CD4-positive, alpha-beta memory T cell (primary cell): ENCODE measurements around the gene CRADD. TPM values are rescaled to one million over a fixed set of nuclear protein-coding genes. Genes with fewer than 3 reads are reported as not detected.

Source experiments
- CTCF ChIA-PET: fragments of 350-600 bp; sonication (Branson Sonifier 250); formaldehyde crosslinking; loops from one replicate; lab custom pipeline; 2021; ENCODE audit warnings: inconsistent platforms; ENCODE audit not compliant: partially characterized antibody; lab: Charles Lee
- POLR2A ChIA-PET: fragments of 350-600 bp; sonication (Branson Sonifier 250); formaldehyde crosslinking; loops from one replicate; lab custom pipeline; 2021; ENCODE audit not compliant: partially characterized antibody; lab: Charles Lee
- DNase-seq, 5 donors: peaks; one replicate each; pipeline versions ENCODE4 v3.0.0 to v3.0.0-alpha.2; 2020 to 2022; ENCODE audit warnings: mixed read lengths in 1 of 5
- H3K27ac ChIP-seq: one replicate; pipeline ENCODE4 v1.7.0; 2013; ENCODE audit warnings: low read depth, low read length
- H3K27me3 ChIP-seq: 2 replicates; pipeline ENCODE4 v1.7.0; 2013; ENCODE audit warnings: mild to moderate bottlenecking, low read length, moderate library complexity; ENCODE audit not compliant: insufficient read depth
- H3K36me3 ChIP-seq: 2 replicates; pipeline ENCODE4 v1.7.0; 2013; ENCODE audit warnings: mild to moderate bottlenecking, low read length, moderate library complexity; ENCODE audit not compliant: insufficient read depth
- H3K4me1 ChIP-seq: 2 replicates; pipeline ENCODE4 v1.7.0; 2013; ENCODE audit warnings: mild to moderate bottlenecking, low read length, moderate library complexity; ENCODE audit not compliant: insufficient read depth
- H3K4me3 ChIP-seq, 2 donors: one replicate each; pipeline ENCODE4 v1.7.0; 2013; ENCODE audit warnings: low read length in 2 of 2, mild to moderate bottlenecking in 1 of 2
- H3K9me3 ChIP-seq, 2 donors: one replicate each; pipeline ENCODE4 v1.7.0; 2013; ENCODE audit warnings: low read length in 2 of 2, control low read depth in 1 of 2; ENCODE audit not compliant: control insufficient read depth in 1 of 2
- H3K27ac Mint-ChIP-seq, 7 donors: one replicate each; pipeline ENCODE4 v1.8.0; 2020 to 2021; ENCODE audit warnings: mixed read lengths in 7 of 7, mild to moderate bottlenecking in 6 of 7, inconsistent platforms in 3 of 7, moderate library complexity in 3 of 7
- H3K27me3 Mint-ChIP-seq, 2 donors: one replicate each; pipeline ENCODE4 v1.8.0; 2020 to 2021; ENCODE audit warnings: mixed read lengths in 2 of 2
- H3K36me3 Mint-ChIP-seq, 2 donors: one replicate each; pipeline ENCODE4 v1.8.0; 2020 to 2021; ENCODE audit warnings: mixed read lengths in 2 of 2, inconsistent platforms in 1 of 2, mild to moderate bottlenecking in 1 of 2
- H3K4me1 Mint-ChIP-seq, 4 donors: one replicate each; pipeline ENCODE4 v1.8.0; 2020 to 2021; ENCODE audit warnings: mixed read lengths in 4 of 4, mild to moderate bottlenecking in 1 of 4
- H3K4me3 Mint-ChIP-seq, 8 donors: one replicate each; pipeline ENCODE4 v1.8.0; 2020 to 2021; ENCODE audit warnings: mixed read lengths in 8 of 8, mild to moderate bottlenecking in 7 of 8, moderate library complexity in 6 of 8, inconsistent platforms in 3 of 8
- H3K9me3 Mint-ChIP-seq, 8 donors: one replicate each; pipeline ENCODE4 v1.8.0; 2020 to 2021; ENCODE audit warnings: mixed read lengths in 8 of 8, mild to moderate bottlenecking in 5 of 8, inconsistent platforms in 3 of 8, moderate library complexity in 1 of 8
- intact Hi-C: fragments of 100-400 bp; cut with micrococcal nuclease; formaldehyde crosslinking; loops from one replicate; pipeline ENCODE4 v1.15.1; 2023
- polyA plus RNA-seq, 2 donors: library from polyadenylated mRNA; unstranded; fragments of 300-500 nt; fragmentation: Illumina TruSeq; gene quantifications; one replicate each; pipeline ENCODE4 v1.2.3, GENCODE V29; 2021
- total RNA-seq, 2 experiments: library from RNA; stranded (reverse); gene quantifications; one replicate each; pipeline ENCODE4 v1.2.3, GENCODE V29; 2021

Gene CRADD
- total and polyA plus RNA-seq, 4 experiments from 2014 or later: 13.3 to 18.3 (median 15.9) TPM

GRCh38 chr12:93669452-93669851, 7.7 kb upstream of the CRADD start:
- CTCF ChIA-PET: no interaction called here
- no peak overlapping the region for H3K4me3 Mint-ChIP-seq
- POLR2A ChIA-PET: no interaction called here
- H3K4me3 ChIP-seq: no peak overlapping the region
- no peaks in the 10 kb centered on the region for H3K36me3 ChIP-seq
- DNase-seq: no peak
- H3K9me3 ChIP-seq: no peaks in the 10 kb centered on the region
- H3K4me1 Mint-ChIP-seq: no peaks in the 10 kb centered on the region
- H3K4me1 ChIP-seq: no peaks in the 10 kb centered on the region
- H3K27me3 Mint-ChIP-seq: peaks cover 11% of the 10 kb centered on the region in 2 donors
- H3K27ac ChIP-seq: no peak overlapping the region
- no peaks in the 10 kb centered on the region for H3K27me3 ChIP-seq
- no peak overlapping the region for H3K27ac Mint-ChIP-seq
- intact Hi-C loops: no loop called here
- H3K9me3 Mint-ChIP-seq: peaks cover 0 to 6% (median 2%) of the 10 kb centered on the region in 8 donors
- H3K36me3 Mint-ChIP-seq: no peaks in the 10 kb centered on the region

- H3K27me3 ChIP-seq: no peaks in the 10 kb centered on the region
- H3K4me1 ChIP-seq: no peaks in the 10 kb centered on the region
- no peaks in the 10 kb centered on the region for H3K9me3 ChIP-seq
- Mint-ChIP-seq H3K4me1 (no peaks in the 10 kb centered on the region), H3K36me3 (no peaks in the 10 kb centered on the region), H3K27me3 (peaks cover 11 to 12% of the 10 kb centered on the region in 2 donors), H3K9me3 (peaks cover 0 to 6% (median 2%) of the 10 kb centered on the region in 8 donors), H3K4me3 (no peak overlapping the region), H3K27ac (no peak overlapping the region)
- no peak overlapping the region for H3K4me3 ChIP-seq
- intact Hi-C loops: no loop called here
- ChIA-PET CTCF (no interaction called here), POLR2A (no interaction called here)
- DNase-seq: no peak
- no peaks in the 10 kb centered on the region for H3K36me3 ChIP-seq
- H3K27ac ChIP-seq: no peak overlapping the region
Observed at GRCh38 chr12:93670104-93670503, 7.1 kb upstream of the CRADD start.

GRCh38 chr12:93671044-93671443, 6.1 kb upstream of the CRADD start:
- Histone ChIP-seq H3K36me3 (no peaks in the 10 kb centered on the region), H3K27me3 (no peaks in the 10 kb centered on the region), H3K4me3 (no peak overlapping the region), H3K27ac (no peak overlapping the region), H3K9me3 (no peaks in the 10 kb centered on the region), H3K4me1 (no peaks in the 10 kb centered on the region)
- intact Hi-C loops: no loop called here
- Mint-ChIP-seq H3K36me3 (no peaks in the 10 kb centered on the region), H3K9me3 (peaks cover 0 to 6% (median 2%) of the 10 kb centered on the region in 8 donors), H3K27ac (no peak overlapping the region), H3K4me3 (no peak overlapping the region), H3K4me1 (no peaks in the 10 kb centered on the region), H3K27me3 (peaks cover 11 to 14% of the 10 kb centered on the region in 2 donors)
- DNase-seq: no peak
- POLR2A ChIA-PET: no interaction called here
- CTCF ChIA-PET: interaction anchor here (0.6 kb wide), 1 partner anchor 13 kb away, joined by 3 read pairs; no protein-coding TSS in a partner anchor

GRCh38 chr12:93673084-93673483, 4.1 kb upstream of the CRADD start:
- H3K9me3 ChIP-seq: no peaks in the 10 kb centered on the region
- ChIA-PET POLR2A (no interaction called here), CTCF (no interaction called here)
- DNase-seq: no peak
- H3K4me3 Mint-ChIP-seq: no peak overlapping the region
- peaks cover 0 to 6% (median 2%) of the 10 kb centered on the region in 8 donors for H3K9me3 Mint-ChIP-seq
- intact Hi-C loops: no loop called here
- peaks cover 10% of the 10 kb centered on the region for H3K4me1 ChIP-seq
- peaks cover 6 to 17% (median 13%) of the 10 kb centered on the region in 4 donors for H3K4me1 Mint-ChIP-seq
- no peak overlapping the region for H3K4me3 ChIP-seq
- H3K27me3 ChIP-seq: no peaks in the 10 kb centered on the region
- H3K36me3 Mint-ChIP-seq: peaks cover 0 to 13% of the 10 kb centered on the region in 2 donors
- H3K36me3 ChIP-seq: no peaks in the 10 kb centered on the region
- no peak overlapping the region for H3K27ac ChIP-seq
- H3K27ac Mint-ChIP-seq: no peak overlapping the region
- peaks cover 11 to 14% of the 10 kb centered on the region in 2 donors for H3K27me3 Mint-ChIP-seq

- H3K27ac ChIP-seq: no peak overlapping the region
- no peak for DNase-seq
- no peak overlapping the region for H3K4me3 ChIP-seq
- H3K9me3 Mint-ChIP-seq: peaks cover 0 to 2% (median 0%) of the 10 kb centered on the region in 8 donors
- H3K36me3 ChIP-seq: no peaks in the 10 kb centered on the region
- peaks cover 11 to 14% of the 10 kb centered on the region in 2 donors for H3K27me3 Mint-ChIP-seq
- ChIA-PET POLR2A (no interaction called here), CTCF (no interaction called here)
- no peak overlapping the region for H3K4me3 Mint-ChIP-seq
- H3K36me3 Mint-ChIP-seq: peaks cover 9 to 15% of the 10 kb centered on the region in 2 donors
- peaks cover 19% of the 10 kb centered on the region for H3K4me1 ChIP-seq
- H3K27me3 ChIP-seq: no peaks in the 10 kb centered on the region
- H3K27ac Mint-ChIP-seq: no peak overlapping the region
- H3K4me1 Mint-ChIP-seq: peaks cover 15 to 30% (median 23%) of the 10 kb centered on the region in 4 donors
- no peaks in the 10 kb centered on the region for H3K9me3 ChIP-seq
- intact Hi-C loops: no loop called here
Observed at GRCh38 chr12:93674386-93674785, 2.8 kb upstream of the CRADD start.

- peak overlapping the region; percentile 37 to 73 for H3K4me3 ChIP-seq
- H3K36me3 ChIP-seq: no peaks in the 10 kb centered on the region
- Mint-ChIP-seq H3K4me1 (peaks cover 18 to 36% (median 27%) of the 10 kb centered on the region in 4 donors), H3K36me3 (peaks cover 18 to 20% of the 10 kb centered on the region in 2 donors), H3K27me3 (peaks cover 11 to 14% of the 10 kb centered on the region in 2 donors), H3K27ac (peak overlapping the region; percentile 99 to 100 (median 100)), H3K4me3 (peak overlapping the region; percentile 97 to 99 (median 98)), H3K9me3 (no peaks in the 10 kb centered on the region)
- H3K4me1 ChIP-seq: peaks cover 19% of the 10 kb centered on the region
- CTCF ChIA-PET: interaction anchor here (0.6 to 1.5 kb wide), 5 partner anchors 103 to 425 kb away, joined by 3 to 23 read pairs (median 3); no protein-coding TSS in a partner anchor
- peak overlapping the region; percentile 99 for H3K27ac ChIP-seq
- intact Hi-C loops: loop anchor here (1.0 to 5.0 kb wide), 12 partner anchors 66 to 1798 kb away; partner anchors contain the start of genes CEP83, EEA1, METAP2 and MRPL42
- no peaks in the 10 kb centered on the region for H3K9me3 ChIP-seq
- H3K27me3 ChIP-seq: no peaks in the 10 kb centered on the region
- POLR2A ChIA-PET: interaction anchor here (0.6 to 1.8 kb wide), 15 partner anchors 10 to 1797 kb away, joined by 3 to 14 read pairs (median 4); partner anchors contain the start of genes EEA1, METAP2, MRPL42 and SOCS2
- peak in 1 of 5 donors; percentile 5 for DNase-seq
Observed at GRCh38 chr12:93676408-93677194, 574 bp upstream of the CRADD start.

GRCh38 chr12:93678779-93679178, 1.6 kb downstream of the CRADD start:
- H3K27ac ChIP-seq: no peak overlapping the region
- intact Hi-C loops: loop anchor here (5.0 kb wide), 3 partner anchors 64 to 751 kb away; partner anchors contain the start of gene EEA1
- no peaks in the 10 kb centered on the region for H3K27me3 ChIP-seq
- peaks cover 6 to 8% of the 10 kb centered on the region in 2 donors for H3K27me3 Mint-ChIP-seq
- peak overlapping the region; percentile 45 to 99 (median 98) for H3K4me3 Mint-ChIP-seq
- no peak overlapping the region for H3K4me3 ChIP-seq
- no peaks in the 10 kb centered on the region for H3K36me3 ChIP-seq
- H3K4me1 ChIP-seq: peaks cover 19% of the 10 kb centered on the region
- H3K27ac Mint-ChIP-seq: peak overlapping the region; percentile 58 to 100 (median 99)
- H3K9me3 Mint-ChIP-seq: no peaks in the 10 kb centered on the region
- H3K9me3 ChIP-seq: no peaks in the 10 kb centered on the region
- no peak for DNase-seq
- peaks cover 25 to 48% (median 31%) of the 10 kb centered on the region in 4 donors for H3K4me1 Mint-ChIP-seq
- POLR2A ChIA-PET: interaction anchor here (0.9 kb wide), 1 partner anchor 1795 kb away, joined by 3 read pairs; the partner anchor contains the start of gene METAP2
- peaks cover 21 to 32% of the 10 kb centered on the region in 2 donors for H3K36me3 Mint-ChIP-seq
- CTCF ChIA-PET: interaction anchor here (0.9 to 2.1 kb wide), 3 partner anchors 397 to 424 kb away, joined by 3 to 7 read pairs (median 4); no protein-coding TSS in a partner anchor
